Measurements from ENCODE around the gene RAD51AP1.
"Not testable (repeated sequence)": the region's sequence is repeated elsewhere in the genome, so short reads cannot be mapped to it uniquely, and the experiment has no call there.

The RAD51AP1 gene

DNA sequence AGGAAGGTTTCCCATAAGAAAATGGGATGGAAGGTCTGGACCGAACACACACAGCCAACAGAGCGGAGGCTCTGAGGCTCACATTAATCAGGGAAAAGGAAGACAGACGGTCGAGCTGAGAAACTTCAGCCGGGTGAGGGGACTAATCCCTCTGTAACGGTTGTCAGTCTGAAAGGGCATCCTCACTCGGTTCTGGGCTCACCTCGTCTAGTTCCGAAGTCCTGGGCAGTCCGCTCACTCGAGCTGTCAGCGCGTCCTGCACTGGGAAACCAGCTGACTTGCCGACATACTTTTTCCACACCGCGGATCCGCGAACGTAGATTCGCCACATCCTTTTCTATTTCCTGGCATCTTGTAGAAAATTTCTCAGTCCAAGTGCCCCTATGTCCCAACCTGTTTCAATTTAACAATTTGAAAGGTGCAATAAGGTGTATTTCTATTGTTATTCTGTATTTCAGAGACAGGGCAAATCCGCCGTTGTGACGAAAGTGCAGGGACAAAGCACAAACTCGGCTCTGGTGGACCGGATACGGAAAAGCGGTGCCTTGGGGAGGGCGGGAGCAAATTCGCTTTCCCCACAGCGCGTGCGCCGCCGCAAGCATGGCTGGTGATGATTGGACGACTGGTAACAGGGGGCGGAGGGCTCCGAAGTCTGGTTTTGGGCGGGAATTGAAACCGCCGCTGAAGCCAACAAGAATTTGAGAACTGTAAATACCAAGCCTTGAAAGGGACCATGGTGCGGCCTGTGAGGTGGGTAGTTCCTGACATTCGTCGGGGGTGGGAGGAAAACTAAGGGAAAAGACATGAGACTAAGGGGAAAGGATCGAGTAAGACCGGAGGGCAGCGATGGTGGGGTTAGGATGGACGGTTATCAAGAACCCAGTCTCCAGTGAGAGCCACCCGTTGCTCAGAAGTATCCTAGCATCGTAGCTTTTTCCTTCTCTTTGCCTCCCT, at the start of gene RAD51AP1:
TSS of gene RAD51AP1 (plus strand) at position 684 of the 954 bp plus-strand sequence. CDS start at position 734, 50 bp downstream.
- peak; percentile 91 to 93 for DNase-seq

DNA sequence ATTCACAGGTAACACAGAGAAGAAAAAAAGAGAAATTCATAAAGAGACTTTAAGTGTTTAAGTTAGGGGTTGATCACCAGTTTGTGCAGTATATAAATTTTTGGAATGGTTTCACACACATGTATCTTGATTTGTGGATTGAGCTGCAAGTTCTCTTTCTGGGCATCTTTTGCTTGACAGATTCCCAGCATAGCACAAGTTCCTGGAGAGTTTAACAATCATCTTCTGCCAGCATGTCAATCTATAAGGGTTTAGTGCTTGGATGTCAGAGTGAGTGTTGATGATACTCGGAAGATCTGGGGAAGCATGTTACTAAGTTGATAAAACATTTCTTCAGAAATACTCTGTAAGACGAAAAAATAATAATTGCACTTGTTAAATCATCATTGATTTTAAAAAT, 49.1 kb upstream of the RAD51AP1 start:
- DNase-seq, result no peak

DNA sequence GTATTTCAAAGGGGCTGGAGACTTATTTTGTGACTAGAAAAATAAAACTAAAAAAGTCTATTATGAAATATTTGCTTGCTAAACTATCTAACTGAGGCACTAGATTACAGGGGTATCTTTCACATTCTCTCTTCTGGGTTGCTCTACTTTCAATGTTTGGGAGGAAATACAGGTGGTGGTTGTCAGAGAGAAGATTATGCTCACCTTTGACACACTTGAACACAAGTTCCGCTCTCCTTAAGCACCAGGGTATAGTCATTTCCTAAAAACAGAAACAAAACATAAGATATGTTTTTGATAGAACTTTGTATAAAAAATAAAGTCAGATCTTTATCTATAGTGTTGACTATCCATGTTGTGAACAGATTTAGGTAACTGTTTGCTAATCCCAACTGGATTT, 47.7 kb upstream of the RAD51AP1 start:
- no peak for DNase-seq

GRCh38 chr12:4496145-4496838, 42.4 kb upstream of the RAD51AP1 start:
- no peak for DNase-seq

- DNase-seq, result no peak
These were observed 39.5 kb upstream of the RAD51AP1 start for GRCh38 chr12:4499186-4499585.

DNA sequence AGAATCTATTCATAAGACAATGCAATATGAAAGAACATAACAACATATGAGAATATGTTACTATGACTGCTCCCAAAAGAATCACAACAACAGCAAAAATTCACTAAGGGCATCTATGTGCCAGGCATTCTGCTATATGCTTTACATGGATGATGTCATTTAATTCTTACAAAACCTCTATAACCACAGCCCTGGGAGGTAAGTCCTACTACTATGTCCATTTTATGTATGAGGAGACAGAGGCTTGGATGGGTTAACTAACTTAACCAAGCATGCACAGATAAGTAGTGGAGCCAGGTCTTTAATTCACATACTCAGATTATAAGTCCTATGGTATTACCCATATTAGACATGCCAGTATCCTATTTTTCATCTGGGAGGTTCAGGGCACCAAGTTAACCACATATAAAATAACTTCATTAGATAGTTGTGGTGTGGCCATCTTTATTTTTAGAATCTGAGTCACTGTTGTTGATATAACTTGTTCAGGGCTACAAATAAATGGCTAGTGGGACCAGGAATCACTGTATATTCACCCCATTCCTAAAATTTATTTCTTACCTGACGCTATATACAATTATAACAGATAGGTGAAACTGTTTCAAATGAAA, 33.2 kb upstream of the RAD51AP1 start:
- DNase-seq, result no peak

GRCh38 chr12:4506430-4506829, 32.3 kb upstream of the RAD51AP1 start:
- no peak for DNase-seq

DNA sequence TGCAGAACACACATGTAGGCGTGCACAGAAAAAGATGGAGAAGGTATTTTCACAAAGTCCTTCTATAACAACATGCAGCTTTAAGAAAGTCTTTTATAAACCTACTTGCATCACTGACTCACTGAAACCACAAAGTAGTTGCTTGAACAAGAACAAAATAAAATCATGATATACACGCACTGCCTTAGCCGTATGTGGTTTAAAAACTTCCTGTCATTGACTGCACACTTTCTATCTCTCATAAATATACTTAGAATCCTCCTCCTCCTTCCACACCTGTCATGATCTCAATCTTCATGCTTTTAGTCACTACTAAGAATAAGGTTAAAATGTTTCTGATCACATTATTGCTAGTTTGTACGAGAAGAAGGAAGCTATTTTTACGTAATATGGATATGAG, 31.8 kb upstream of the RAD51AP1 start:
- no peak for DNase-seq

DNA sequence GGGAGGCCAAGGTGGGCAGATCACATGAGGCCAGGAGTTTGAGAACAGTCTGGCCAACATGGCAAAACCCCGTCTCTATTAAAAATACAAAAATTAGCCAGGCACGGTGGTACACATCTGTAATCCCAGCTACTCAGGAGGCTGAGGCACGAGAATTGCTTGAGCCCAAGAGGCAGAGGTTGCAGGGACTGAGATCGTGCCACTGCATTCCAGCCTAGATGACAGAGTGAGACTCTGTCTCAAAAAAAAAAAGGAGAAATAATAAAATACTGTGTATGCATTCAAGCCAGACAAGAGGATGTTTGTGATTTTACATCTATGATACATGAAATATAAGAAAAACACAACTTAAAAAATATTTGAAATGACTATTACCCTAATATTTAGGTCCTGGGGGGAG, 30.2 kb upstream of the RAD51AP1 start:
- DNase-seq, result not testable (repeated sequence)

GRCh38 chr12:4509269-4509668, 29.4 kb upstream of the RAD51AP1 start:
- DNase-seq, result not testable (repeated sequence)

GRCh38 chr12:4518106-4518728, 20.5 kb upstream of the RAD51AP1 start:
- DNase-seq, result no peak

GRCh38 chr12:4523443-4523842, 15.2 kb upstream of the RAD51AP1 start:
- DNase-seq, result not testable (repeated sequence)

GRCh38 chr12:4526923-4527546, 11.7 kb upstream of the RAD51AP1 start:
- DNase-seq, result peak in 1 of 2 experiments; percentile 6

- DNase-seq, result no peak
These were observed 8.5 kb upstream of the RAD51AP1 start for GRCh38 chr12:4530160-4530559.

DNA sequence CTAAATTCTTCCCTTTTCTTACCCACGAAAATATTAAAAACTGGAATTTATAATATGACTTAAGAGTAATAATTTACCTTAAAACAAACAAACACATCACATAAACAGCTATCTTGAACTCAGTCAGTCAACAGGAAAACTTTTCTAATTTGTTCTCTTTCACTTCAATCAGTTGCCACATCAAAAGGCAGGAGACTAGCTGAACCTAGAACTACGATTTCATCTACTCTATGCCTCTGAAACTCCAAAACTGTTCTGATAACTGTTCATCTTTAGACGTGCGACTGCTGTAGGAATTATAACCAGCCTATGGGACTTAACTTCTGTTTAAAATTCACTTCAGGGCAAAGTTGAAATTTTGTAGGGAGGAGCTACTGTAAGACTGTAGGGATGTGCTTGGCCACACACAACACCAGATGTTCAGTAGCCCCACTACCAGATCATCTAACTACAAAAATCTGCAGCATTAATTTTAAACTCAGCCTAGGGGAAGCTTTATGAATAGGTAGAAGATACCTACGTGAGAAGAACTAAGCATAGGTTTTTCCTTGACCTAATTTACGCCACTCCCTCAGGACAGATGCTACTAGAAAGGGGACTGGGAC, 7.6 kb upstream of the RAD51AP1 start:
- DNase-seq, result no peak

DNA sequence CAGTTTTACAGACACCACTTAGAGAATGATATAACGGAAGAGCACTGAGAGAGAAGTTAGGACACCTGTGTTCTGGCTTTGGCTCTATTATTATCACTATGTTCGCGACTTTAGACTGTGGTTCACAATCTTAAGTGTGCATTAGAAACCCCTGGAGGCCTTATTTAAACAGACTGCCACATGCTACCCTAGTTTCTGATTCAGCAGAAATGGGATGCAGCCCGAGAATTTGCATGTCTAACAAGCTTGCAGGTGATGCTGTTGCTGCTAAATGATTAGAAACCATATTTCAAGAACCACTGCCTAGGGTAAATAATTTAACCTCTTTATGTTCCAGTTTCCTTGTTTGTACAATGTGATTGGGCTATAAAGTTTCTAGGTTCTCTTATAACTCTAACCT, 3.6 kb upstream of the RAD51AP1 start:
- DNase-seq, result no peak

- DNase-seq, result no peak
These were observed 2.8 kb upstream of the RAD51AP1 start for GRCh38 chr12:4535871-4536270.

GRCh38 chr12:4539167-4539870, 629 bp downstream of the RAD51AP1 start:
- DNase-seq, result no peak

DNA sequence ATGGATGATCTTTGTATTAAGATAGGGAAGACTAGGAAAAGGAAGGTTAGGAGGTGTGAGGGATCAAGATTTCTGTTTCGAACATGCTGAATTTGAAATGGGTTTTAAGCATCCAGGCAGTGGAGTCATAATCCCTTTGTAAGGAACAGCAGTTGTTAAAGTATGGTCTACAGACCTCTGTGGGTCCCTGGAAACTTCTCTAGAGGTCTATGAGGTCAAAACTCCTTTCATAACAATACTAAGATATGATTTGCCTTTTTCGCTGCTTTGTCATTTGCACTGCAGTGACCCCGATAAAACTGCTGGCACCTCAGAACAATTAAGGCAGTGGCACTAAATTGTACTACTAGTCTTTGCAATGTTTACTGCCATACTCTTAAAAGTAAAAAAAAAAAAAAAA, 1.5 kb downstream of the RAD51AP1 start:
- DNase-seq, result no peak

- DNase-seq, result no peak
These were observed 1.9 kb downstream of the RAD51AP1 start for GRCh38 chr12:4540638-4541037.

- DNase-seq, result no peak
These were observed 6.5 kb downstream of the RAD51AP1 start for GRCh38 chr12:4545195-4545594.

- no peak for DNase-seq
These were observed 13.5 kb downstream of the RAD51AP1 start for GRCh38 chr12:4552191-4552590.

All from NCI-H524 (cell line).